Neural cell (in vitro differentiated cells): Measurements from ENCODE around the gene APBA3. TPM values are rescaled to one million over a fixed set of nuclear protein-coding genes. Genes with fewer than 3 reads are reported as not detected.
A peak's percentile ranks its signal among the peaks of the same experiment; 100 is the strongest.

Experiments used
- H2AFZ ChIP-seq: fragments of 200-600, 300-800 bp; sonication (generic), shearing (Covaris generic); 2 replicates; pipeline ENCODE4 v1.6.0; 2014; ENCODE audit warnings: low read depth, mild to moderate bottlenecking, antibody characterized with exemption, low read length, moderate library complexity
- H3F3A ChIP-seq: fragments of 200-600 bp; shearing (Covaris generic); 2 replicates; pipeline ENCODE4 v1.6.1; 2016; ENCODE audit warnings: mild to moderate bottlenecking, moderate library complexity, mixed read lengths, antibody characterized with exemption, low read length; ENCODE audit not compliant: insufficient read depth, poor library complexity, severe bottlenecking
- H3K27ac ChIP-seq: fragments of 200-600, 300-800 bp; sonication (generic), shearing (Covaris generic); 2 replicates; pipeline ENCODE4 v1.5.1; 2014; ENCODE audit warnings: mild to moderate bottlenecking, low read length, moderate library complexity
- H3K27me3 ChIP-seq: fragments of 300-800, 200-600 bp; sonication (generic), shearing (Covaris generic); 2 replicates; pipeline ENCODE4 v1.6.0; 2014; ENCODE audit warnings: mild to moderate bottlenecking, low read depth, low read length, moderate library complexity; ENCODE audit not compliant: insufficient read depth
- H3K36me3 ChIP-seq: fragments of 300-800, 200-600 bp; sonication (generic), shearing (Covaris generic); 2 replicates; pipeline ENCODE4 v1.5.1; 2014; ENCODE audit warnings: mild to moderate bottlenecking, antibody characterized with exemption, low read length, moderate library complexity; ENCODE audit not compliant: insufficient read depth
- H3K4me2 ChIP-seq: fragments of 300-800, 200-600 bp; sonication (generic), shearing (Covaris generic); 2 replicates; pipeline ENCODE4 v1.6.0; 2014; ENCODE audit warnings: mild to moderate bottlenecking, low read length
- H3K4me3 ChIP-seq: fragments of 300-800, 200-600 bp; sonication (generic), shearing (Covaris generic); 2 replicates; pipeline ENCODE4 v1.5.1; 2014; ENCODE audit warnings: mild to moderate bottlenecking, low read length, moderate library complexity
- H3K79me2 ChIP-seq: fragments of 200-600 bp; shearing (Covaris generic); replicated peaks from 2 replicates; pipeline ENCODE4 v1.6.0; 2014; ENCODE audit warnings: mild to moderate bottlenecking, low read length, moderate library complexity; ENCODE audit not compliant: insufficient read depth
- H3K9ac ChIP-seq: fragments of 300-800, 200-600 bp; sonication (generic), shearing (Covaris generic); 2 replicates; pipeline ENCODE4 v1.6.1; 2016; ENCODE audit warnings: mild to moderate bottlenecking, low read length, mixed read lengths
- H3K9me2 ChIP-seq: fragments of 200-600 bp; shearing (Covaris generic); 2 replicates; pipeline ENCODE4 v1.6.1; 2016; ENCODE audit warnings: mild to moderate bottlenecking, low read length, mixed read lengths; ENCODE audit not compliant: insufficient read depth
- H3K9me3 ChIP-seq: fragments of 200-600, 300-800 bp; sonication (generic), shearing (Covaris generic); 2 replicates; pipeline ENCODE4 v1.6.1; 2016; ENCODE audit warnings: mild to moderate bottlenecking, mixed run types, low read length, moderate library complexity, mixed read lengths
- H4K20me1 ChIP-seq: fragments of 200-600 bp; shearing (Covaris generic); 2 replicates; pipeline ENCODE4 v1.6.1; 2016; ENCODE audit warnings: mild to moderate bottlenecking, mixed run types; ENCODE audit not compliant: insufficient read depth
- EP300 ChIP-seq: fragments of 450-650 bp; conservative IDR thresholded peaks from 2 replicates; pipeline ENCODE4 v1.6.1; 2014; ENCODE audit warnings: antibody characterized with exemption, mild to moderate bottlenecking, moderate library complexity; ENCODE audit not compliant: poor library complexity, severe bottlenecking
- EZH2 ChIP-seq: fragments of 200-600, 300-800 bp; shearing (Covaris generic), sonication (generic); IDR thresholded peaks from 2 replicates; pipeline ENCODE4 v1.6.1; 2014; ENCODE audit warnings: antibody characterized with exemption, low read length, borderline replicate concordance, mild to moderate bottlenecking; ENCODE audit not compliant: insufficient read depth, poor library complexity, severe bottlenecking
- MXI1 ChIP-seq: fragments of 450-650 bp; conservative IDR thresholded peaks from 2 replicates; pipeline ENCODE4 v1.6.1; 2014; ENCODE audit warnings: antibody characterized with exemption, mild to moderate bottlenecking; ENCODE audit not compliant: poor library complexity, severe bottlenecking
- POLR2AphosphoS5 ChIP-seq: IDR thresholded peaks from 2 replicates; pipeline ENCODE4 v1.6.1; 2012
- RAD21 ChIP-seq: fragments of 450-650 bp; conservative IDR thresholded peaks from 2 replicates; pipeline ENCODE4 v1.6.1; 2014; ENCODE audit warnings: antibody characterized with exemption, mild to moderate bottlenecking, moderate library complexity
- REST ChIP-seq: IDR thresholded peaks from 2 replicates; pipeline ENCODE4 v1.6.1; 2012; ENCODE audit warnings: borderline replicate concordance
- SMC3 ChIP-seq: fragments of 450-650 bp; conservative IDR thresholded peaks from 2 replicates; pipeline ENCODE4 v1.6.1; 2014; ENCODE audit warnings: antibody characterized with exemption, mild to moderate bottlenecking, moderate library complexity; ENCODE audit not compliant: poor library complexity
- TAF1 ChIP-seq: IDR thresholded peaks from 2 replicates; pipeline ENCODE4 v1.6.1; 2012; ENCODE audit warnings: low read depth
- polyA plus RNA-seq: library from polyadenylated mRNA; depleted of rRNA; stranded (reverse); fragments of >200 nt; gene quantifications from 2 replicates; pipeline ENCODE4 v1.2.3, GENCODE V29; 2014
- TF ChIP-seq, protein P1 (sequence below): fragments of 450-650 bp; IDR thresholded peaks from 2 replicates; pipeline ENCODE4 v1.5.1; 2014; ENCODE audit warnings: antibody characterized with exemption, mild to moderate bottlenecking, moderate library complexity; ENCODE audit not compliant: poor library complexity, severe bottlenecking

APBA3 gene
- polyA plus RNA-seq, 1 donor from 2014 or later, result 37.1 TPM

DNA sequence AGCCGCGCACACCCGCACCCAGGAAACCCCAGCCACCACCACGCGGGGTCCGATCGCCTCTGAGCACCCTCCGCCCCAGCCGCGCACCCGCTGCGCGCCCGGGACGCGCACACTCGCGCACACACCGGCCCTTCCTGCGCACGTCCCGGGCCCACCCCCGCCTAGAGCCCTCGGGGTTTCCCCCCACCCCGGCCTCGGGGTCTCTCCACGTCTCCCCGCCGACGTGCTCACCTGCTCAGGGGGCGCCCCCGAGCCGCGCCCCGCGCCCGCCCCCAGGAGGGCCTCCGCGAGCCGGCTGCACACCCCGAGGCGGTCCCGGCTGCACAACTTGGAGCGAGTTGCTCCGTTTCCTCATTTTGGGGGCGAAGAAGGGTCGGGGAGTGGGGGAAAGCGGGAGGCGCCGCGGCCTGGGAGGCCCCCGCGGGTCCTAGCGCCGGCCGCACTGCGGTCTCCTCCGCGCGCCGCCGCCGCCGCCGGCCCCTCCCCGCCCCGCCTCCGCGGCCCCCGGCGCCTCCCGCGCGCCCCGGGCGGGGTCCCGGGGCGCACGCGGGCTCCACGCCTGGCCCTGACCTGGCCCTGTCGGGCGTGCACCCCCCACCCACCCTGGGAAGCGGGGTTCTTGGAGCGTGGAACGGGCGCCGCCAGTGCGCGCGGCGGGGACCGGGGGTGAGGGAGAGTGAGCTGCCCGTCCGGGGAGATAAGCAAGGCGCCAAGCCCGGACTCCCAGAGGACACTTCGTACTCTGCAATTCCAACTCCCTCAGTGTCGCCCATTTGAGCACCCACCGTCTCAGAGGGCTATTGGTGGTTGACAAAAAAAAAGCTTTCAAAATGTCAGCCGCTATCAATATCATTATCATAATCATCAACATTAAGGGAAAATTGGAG is 24.7 kb upstream of the APBA3 start, which contains the start of gene MATK:
TSS of gene MATK (minus strand) at position 444 of the 887 bp plus-strand sequence. CDS start 1,246 bp downstream, outside the sequence.
- Histone ChIP-seq H3F3A (no peaks in the 10 kb centered on the region), H3K27me3 (peaks cover 37% of the 10 kb centered on the region), H3K9me3 (peaks cover 5% of the 10 kb centered on the region), H2AFZ (no peak within 1 kb of the TSS), H3K9me2 (no peaks in the 10 kb centered on the region), H3K36me3 (no peaks in the 10 kb centered on the region), H3K79me2 (no peaks in the 10 kb centered on the region), H3K4me3 (peak within 1 kb of the TSS; percentile 82), H3K9ac (peak within 1 kb of the TSS; percentile 55), H3K27ac (no peak within 1 kb of the TSS), H3K4me2 (no peak within 1 kb of the TSS), H4K20me1 (no peaks in the 10 kb centered on the region)
- TF ChIP-seq POLR2AphosphoS5 (no peak), MXI1 (peak; percentile 33)

- Histone ChIP-seq H2AFZ (no peak overlapping the region), H4K20me1 (no peaks in the 10 kb centered on the region), H3K4me2 (no peak overlapping the region), H3K27ac (no peak overlapping the region), H3K27me3 (peaks cover 37% of the 10 kb centered on the region), H3F3A (no peaks in the 10 kb centered on the region), H3K9ac (peak overlapping the region; percentile 55), H3K36me3 (no peaks in the 10 kb centered on the region), H3K9me3 (peaks cover 5% of the 10 kb centered on the region), H3K9me2 (no peaks in the 10 kb centered on the region), H3K79me2 (no peaks in the 10 kb centered on the region), H3K4me3 (peak overlapping the region; percentile 82)
- TF ChIP-seq EZH2 (no peak), MXI1 (peak; percentile 90)
Measured at GRCh38 chr19:3785451-3785937, 24.0 kb upstream of the APBA3 start.

- H4K20me1 ChIP-seq, result no peaks in the 10 kb centered on the region
- H3K9me2 ChIP-seq, result no peaks in the 10 kb centered on the region
- H3F3A ChIP-seq, result no peaks in the 10 kb centered on the region
- H3K27me3 ChIP-seq, result peaks cover 34% of the 10 kb centered on the region
- H3K4me3 ChIP-seq, result peak overlapping the region; percentile 82
- no peak overlapping the region for H3K9ac ChIP-seq
- H2AFZ ChIP-seq, result no peak overlapping the region
- H3K4me2 ChIP-seq, result no peak overlapping the region
- no peak overlapping the region for H3K27ac ChIP-seq
- no peaks in the 10 kb centered on the region for H3K79me2 ChIP-seq
- H3K9me3 ChIP-seq, result peaks cover 5% of the 10 kb centered on the region
- no peaks in the 10 kb centered on the region for H3K36me3 ChIP-seq
- no peak for TF ChIP-seq RAD21
- no peak for TF ChIP-seq SMC3
- TF ChIP-seq, protein P1, sequence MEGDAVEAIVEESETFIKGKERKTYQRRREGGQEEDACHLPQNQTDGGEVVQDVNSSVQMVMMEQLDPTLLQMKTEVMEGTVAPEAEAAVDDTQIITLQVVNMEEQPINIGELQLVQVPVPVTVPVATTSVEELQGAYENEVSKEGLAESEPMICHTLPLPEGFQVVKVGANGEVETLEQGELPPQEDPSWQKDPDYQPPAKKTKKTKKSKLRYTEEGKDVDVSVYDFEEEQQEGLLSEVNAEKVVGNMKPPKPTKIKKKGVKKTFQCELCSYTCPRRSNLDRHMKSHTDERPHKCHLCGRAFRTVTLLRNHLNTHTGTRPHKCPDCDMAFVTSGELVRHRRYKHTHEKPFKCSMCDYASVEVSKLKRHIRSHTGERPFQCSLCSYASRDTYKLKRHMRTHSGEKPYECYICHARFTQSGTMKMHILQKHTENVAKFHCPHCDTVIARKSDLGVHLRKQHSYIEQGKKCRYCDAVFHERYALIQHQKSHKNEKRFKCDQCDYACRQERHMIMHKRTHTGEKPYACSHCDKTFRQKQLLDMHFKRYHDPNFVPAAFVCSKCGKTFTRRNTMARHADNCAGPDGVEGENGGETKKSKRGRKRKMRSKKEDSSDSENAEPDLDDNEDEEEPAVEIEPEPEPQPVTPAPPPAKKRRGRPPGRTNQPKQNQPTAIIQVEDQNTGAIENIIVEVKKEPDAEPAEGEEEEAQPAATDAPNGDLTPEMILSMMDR, result no peak
- TF ChIP-seq EP300, result no peak
- no peak for TF ChIP-seq POLR2AphosphoS5
- TF ChIP-seq TAF1, result no peak
- no peak for TF ChIP-seq MXI1
- TF ChIP-seq REST, result no peak
- TF ChIP-seq EZH2, result no peak
Measured at GRCh38 chr19:3784607-3785450, 23.3 kb upstream of the APBA3 start.
